ENCODE measurements around the gene ZMYND12.

GRCh38 chr1:42484382-42484781 lies 28.6 kb upstream of the ZMYND12 start:
- TF ChIP-seq CTCF (conservative IDR thresholded peaks at IDR 0.05; ENCODE audit: low read depth, low read length), result no peak
- no peak for TF ChIP-seq POLR2A (IDR thresholded peaks at IDR 0.05; ENCODE audit: low read depth, low read length)

All from IMR-90 (cell line).